HG03280 (cell line): ENCODE data around the gene ODR4.
"Not testable (repeated sequence)": the region's sequence is repeated elsewhere in the genome, so short reads cannot be mapped to it uniquely, and the experiment has no call there.

Source experiments
- ATAC-seq: cut with Tn5 transposase; IDR thresholded peaks from one replicate; pipeline ENCODE4 v1.9.1; 2021; ENCODE audit warnings: mild to moderate bottlenecking, moderate library complexity; ENCODE audit not compliant: unreplicated experiment

Gene ODR4

GRCh38 chr1:186420923-186421322 lies 45.3 kb downstream of the ODR4 start:
- peak; percentile 97 for ATAC-seq

GRCh38 chr1:186421446-186421845 lies 45.8 kb downstream of the ODR4 start:
- ATAC-seq = no peak

GRCh38 chr1:186424539-186424938 lies 48.9 kb downstream of the ODR4 start:
- no peak for ATAC-seq

- no peak for ATAC-seq
Observed at GRCh38 chr1:186426118-186426517, 50.5 kb downstream of the ODR4 start.

- ATAC-seq = no peak
Observed at GRCh38 chr1:186429017-186429416, 53.4 kb downstream of the ODR4 start.

GRCh38 chr1:186435336-186435735 lies 59.7 kb downstream of the ODR4 start:
- no peak for ATAC-seq

- no peak for ATAC-seq
Observed at GRCh38 chr1:186438567-186438966, 62.9 kb downstream of the ODR4 start.

GRCh38 chr1:186440584-186440983 lies 64.9 kb downstream of the ODR4 start:
- no peak for ATAC-seq

GRCh38 chr1:186442651-186443375 lies 67.2 kb downstream of the ODR4 start:
- ATAC-seq = no peak

GRCh38 chr1:186443638-186444037 lies 68.0 kb downstream of the ODR4 start:
- ATAC-seq = no peak

GRCh38 chr1:186446152-186446551 lies 70.5 kb downstream of the ODR4 start:
- no peak for ATAC-seq

- no peak for ATAC-seq
Observed at GRCh38 chr1:186454981-186455380, 79.3 kb downstream of the ODR4 start.

- no peak for ATAC-seq
Observed at GRCh38 chr1:186456729-186457255, 81.2 kb downstream of the ODR4 start.

GRCh38 chr1:186459161-186459560 lies 83.5 kb downstream of the ODR4 start:
- ATAC-seq = not testable (repeated sequence)

GRCh38 chr1:186461014-186461413 lies 85.4 kb downstream of the ODR4 start, which contains the start of gene PDC:
Gene PDC, minus strand, starts transcription at chr1:186461114. Its CDS starts 11,655 bp downstream, at chr1:186449459.
- no peak for ATAC-seq

GRCh38 chr1:186463511-186463910 lies 87.9 kb downstream of the ODR4 start:
- no peak for ATAC-seq

GRCh38 chr1:186463926-186464325 lies 88.3 kb downstream of the ODR4 start:
- no peak for ATAC-seq

- ATAC-seq = not testable (repeated sequence)
Observed at GRCh38 chr1:186465491-186465890, 89.9 kb downstream of the ODR4 start.

- ATAC-seq = no peak
Observed at GRCh38 chr1:186465946-186466345, 90.3 kb downstream of the ODR4 start.
